ENCODE results near the gene CPEB3. TPM values are rescaled to one million over a fixed set of nuclear protein-coding genes. Genes with fewer than 3 reads are reported as not detected.

CPEB3 gene
- total RNA-seq, 1 donor from 2014 or later: 2.8 TPM

DNA sequence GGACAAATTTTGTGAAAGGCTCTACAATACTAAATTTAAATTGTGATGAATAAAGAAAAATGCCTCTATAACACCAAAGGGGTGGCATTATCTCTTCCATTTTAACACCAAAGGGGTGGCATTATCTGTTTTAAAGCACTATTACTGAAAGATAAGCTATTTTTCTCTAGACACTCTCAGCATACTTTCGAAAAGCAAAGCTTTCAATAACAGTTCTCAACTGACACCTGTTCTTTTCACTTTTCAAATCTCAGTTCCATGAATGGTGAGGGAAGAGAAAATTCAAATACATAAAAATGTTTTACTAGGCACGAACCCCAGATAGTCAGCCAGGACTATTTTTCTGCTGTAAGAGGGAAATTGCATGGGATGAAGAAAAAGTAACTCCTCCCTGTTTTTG is 103.8 kb downstream of the CPEB3 start:
- peaks cover 0 to 3% of the 10 kb centered on the region in 2 donors for H3K4me1 ChIP-seq
- no peak for DNase-seq (ENCODE audit: low spot score in 2 of 2)
- no peak overlapping the region for H3K27ac ChIP-seq
- H3K36me3 ChIP-seq: no peaks in the 10 kb centered on the region
- intact Hi-C loops (cut with DNase I): loop anchor here (5.0 kb wide), 1 partner anchor 100 kb away; no protein-coding TSS in a partner anchor
- H3K4me3 ChIP-seq: no peak overlapping the region
- no peaks in the 10 kb centered on the region for H3K9me3 ChIP-seq
- TF ChIP-seq, protein P1, sequence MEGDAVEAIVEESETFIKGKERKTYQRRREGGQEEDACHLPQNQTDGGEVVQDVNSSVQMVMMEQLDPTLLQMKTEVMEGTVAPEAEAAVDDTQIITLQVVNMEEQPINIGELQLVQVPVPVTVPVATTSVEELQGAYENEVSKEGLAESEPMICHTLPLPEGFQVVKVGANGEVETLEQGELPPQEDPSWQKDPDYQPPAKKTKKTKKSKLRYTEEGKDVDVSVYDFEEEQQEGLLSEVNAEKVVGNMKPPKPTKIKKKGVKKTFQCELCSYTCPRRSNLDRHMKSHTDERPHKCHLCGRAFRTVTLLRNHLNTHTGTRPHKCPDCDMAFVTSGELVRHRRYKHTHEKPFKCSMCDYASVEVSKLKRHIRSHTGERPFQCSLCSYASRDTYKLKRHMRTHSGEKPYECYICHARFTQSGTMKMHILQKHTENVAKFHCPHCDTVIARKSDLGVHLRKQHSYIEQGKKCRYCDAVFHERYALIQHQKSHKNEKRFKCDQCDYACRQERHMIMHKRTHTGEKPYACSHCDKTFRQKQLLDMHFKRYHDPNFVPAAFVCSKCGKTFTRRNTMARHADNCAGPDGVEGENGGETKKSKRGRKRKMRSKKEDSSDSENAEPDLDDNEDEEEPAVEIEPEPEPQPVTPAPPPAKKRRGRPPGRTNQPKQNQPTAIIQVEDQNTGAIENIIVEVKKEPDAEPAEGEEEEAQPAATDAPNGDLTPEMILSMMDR (IDR thresholded peaks at IDR 0.05): no peak
- H3K27me3 ChIP-seq: no peaks in the 10 kb centered on the region

DNA sequence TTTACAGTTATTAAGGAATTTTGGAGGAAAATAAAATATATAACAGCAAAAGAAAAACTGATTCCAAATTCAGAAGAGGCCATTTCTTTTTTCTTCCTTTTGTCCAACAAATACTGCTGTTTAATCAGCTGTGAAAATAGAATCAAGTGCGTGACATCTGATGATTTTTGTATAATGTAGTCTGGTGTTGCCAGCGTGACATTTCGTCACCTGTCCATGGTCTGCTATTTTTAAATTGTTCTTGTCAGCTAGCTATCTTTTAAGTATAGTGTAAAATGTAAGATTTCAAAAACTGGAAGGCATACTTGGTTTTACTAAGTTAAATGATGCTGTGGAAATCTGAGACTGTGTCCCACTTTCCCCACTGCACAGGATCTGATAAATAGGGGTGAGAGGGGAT is 105.9 kb downstream of the CPEB3 start:
- H3K4me3 ChIP-seq: no peak overlapping the region
- no peak for DNase-seq (ENCODE audit: low spot score in 2 of 2)
- H3K9me3 ChIP-seq: no peaks in the 10 kb centered on the region
- no peak overlapping the region for H3K27ac ChIP-seq
- H3K27me3 ChIP-seq: no peaks in the 10 kb centered on the region
- intact Hi-C loops (cut with DNase I): loop anchor here (5.0 kb wide), 1 partner anchor 98 kb away; no protein-coding TSS in a partner anchor
- TF ChIP-seq, protein P1 (IDR thresholded peaks at IDR 0.05): no peak
- peaks cover 0 to 3% of the 10 kb centered on the region in 2 donors for H3K4me1 ChIP-seq
- no peaks in the 10 kb centered on the region for H3K36me3 ChIP-seq

- no peaks in the 10 kb centered on the region for H3K36me3 ChIP-seq
- TF ChIP-seq, protein P1 (IDR thresholded peaks at IDR 0.05): no peak
Observed at GRCh38 chr10:92183199-92183598, 107.7 kb downstream of the CPEB3 start.

DNA sequence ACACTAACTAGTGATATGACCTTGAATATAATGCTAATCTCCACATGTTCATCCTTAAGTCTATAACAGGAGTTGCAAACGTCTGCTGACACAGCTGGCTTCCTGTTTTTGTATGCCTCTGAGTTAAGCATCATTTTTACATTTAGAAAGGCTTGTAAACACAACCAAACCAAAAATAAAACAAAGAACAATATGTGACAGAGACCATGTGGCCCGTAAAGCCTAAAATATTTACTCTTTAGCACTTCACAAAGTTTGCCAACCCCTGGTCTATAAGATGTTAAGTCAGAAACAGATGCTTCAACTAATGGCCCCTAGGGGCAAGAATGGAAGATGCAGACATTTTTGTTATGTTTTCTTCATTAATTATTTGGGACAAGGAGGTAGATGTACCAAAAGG is 109.3 kb downstream of the CPEB3 start:
- Histone ChIP-seq H3K27ac (no peak overlapping the region), H3K9me3 (no peaks in the 10 kb centered on the region), H3K36me3 (no peaks in the 10 kb centered on the region), H3K27me3 (no peaks in the 10 kb centered on the region), H3K4me3 (no peak overlapping the region), H3K4me1 (no peaks in the 10 kb centered on the region)
- TF ChIP-seq, protein P1 (IDR thresholded peaks at IDR 0.05): no peak
- intact Hi-C loops (cut with DNase I): no loop called here
- DNase-seq (ENCODE audit: low spot score in 2 of 2): no peak

More at GRCh38 chr10:92183199-92183598, 107.7 kb downstream of the CPEB3 start:
- Histone ChIP-seq H3K27me3 (no peaks in the 10 kb centered on the region), H3K4me1 (peaks cover 0 to 3% of the 10 kb centered on the region in 2 donors), H3K9me3 (no peaks in the 10 kb centered on the region), H3K27ac (no peak overlapping the region), H3K4me3 (no peak overlapping the region)
- intact Hi-C loops (cut with DNase I): no loop called here
- DNase-seq (ENCODE audit: low spot score in 2 of 2): no peak

DNA sequence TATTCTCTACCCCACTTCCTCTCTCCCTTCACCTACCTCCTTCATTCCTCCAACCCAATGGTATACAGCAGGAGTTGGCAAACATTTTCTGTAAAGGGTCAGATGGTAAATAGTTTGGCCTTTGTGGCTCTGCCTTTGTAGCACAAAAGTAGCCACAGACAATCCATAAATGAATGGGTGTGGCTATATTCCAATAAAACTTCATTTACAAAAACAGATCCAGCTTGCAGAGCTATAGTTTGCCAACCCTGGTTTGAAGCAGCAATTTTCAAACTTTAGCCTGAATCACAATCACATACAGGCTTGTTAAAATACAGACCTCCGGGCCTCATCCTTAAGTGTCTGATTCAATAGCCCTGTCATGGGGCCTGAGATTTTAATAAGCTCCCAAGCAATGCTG is 110.5 kb downstream of the CPEB3 start:
- intact Hi-C loops (cut with DNase I): no loop called here
- no peaks in the 10 kb centered on the region for H3K36me3 ChIP-seq
- H3K4me3 ChIP-seq: no peak overlapping the region
- H3K27me3 ChIP-seq: no peaks in the 10 kb centered on the region
- no peak for DNase-seq (ENCODE audit: low spot score in 2 of 2)
- H3K27ac ChIP-seq: no peak overlapping the region
- no peaks in the 10 kb centered on the region for H3K9me3 ChIP-seq
- H3K4me1 ChIP-seq: no peaks in the 10 kb centered on the region
- TF ChIP-seq, protein P1 (IDR thresholded peaks at IDR 0.05): no peak

DNA sequence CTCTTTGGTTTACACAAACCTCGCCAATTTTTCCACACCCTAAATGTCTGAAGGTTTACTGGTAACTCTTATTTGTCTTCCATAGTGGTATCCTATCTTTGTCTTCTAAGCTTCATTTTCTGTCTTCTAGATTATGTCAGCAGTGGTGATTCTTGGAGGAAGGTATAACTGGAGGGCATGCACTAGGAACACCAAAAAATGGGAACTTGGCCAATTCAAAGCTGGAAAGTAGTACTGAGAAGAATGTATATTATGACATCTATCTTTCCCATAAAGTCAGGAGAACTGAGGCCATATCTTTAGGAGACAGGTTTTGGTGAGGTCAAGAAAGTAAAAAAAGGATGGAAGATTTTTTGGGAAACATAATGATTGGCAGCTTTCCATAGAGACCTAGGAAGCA is 113.3 kb downstream of the CPEB3 start:
- no peaks in the 10 kb centered on the region for H3K4me1 ChIP-seq
- DNase-seq (ENCODE audit: low spot score in 2 of 2): no peak
- H3K27me3 ChIP-seq: no peaks in the 10 kb centered on the region
- H3K4me3 ChIP-seq: no peak overlapping the region
- H3K27ac ChIP-seq: peak overlapping the region in 1 of 2 donors; percentile 46
- H3K36me3 ChIP-seq: no peaks in the 10 kb centered on the region
- TF ChIP-seq, protein P1 (IDR thresholded peaks at IDR 0.05): no peak
- no peaks in the 10 kb centered on the region for H3K9me3 ChIP-seq
- intact Hi-C loops (cut with DNase I): no loop called here
